Activated T-cell treated with anti-CD3 and anti-CD28 coated beads, Interleukin-2, amount 50 U/mL, for 4 hours (primary cell): ENCODE measurements around the gene ITGAX. TPM values are rescaled to one million over a fixed set of nuclear protein-coding genes. Genes with fewer than 3 reads are reported as not detected.

Experiments used
- ATAC-seq, 2 donors: fragments of 200-7000 bp; cut with Tn5 transposase; one replicate each; pipeline ENCODE4 v1.10.0; 2021
- DNase-seq: peaks from one replicate; pipeline ENCODE4 v3.0.0-alpha.2; 2020
- H3K27me3 Mint-ChIP-seq: one replicate; pipeline ENCODE4 v1.8.0; 2021; ENCODE audit warnings: low read depth, mixed read lengths
- H3K36me3 Mint-ChIP-seq: one replicate; pipeline ENCODE4 v1.8.0; 2022; ENCODE audit warnings: mixed read lengths; ENCODE audit not compliant: insufficient read depth
- H3K4me1 Mint-ChIP-seq: one replicate; pipeline ENCODE4 v1.8.0; 2021; ENCODE audit warnings: low read depth, mixed read lengths
- H3K4me3 Mint-ChIP-seq: one replicate; pipeline ENCODE4 v1.8.0; 2021; ENCODE audit warnings: mild to moderate bottlenecking, moderate library complexity, mixed read lengths
- H3K9me3 Mint-ChIP-seq: one replicate; pipeline ENCODE4 v1.8.0; 2021; ENCODE audit warnings: mixed read lengths
- total RNA-seq, 3 donors: library from RNA; stranded (reverse); gene quantifications; one replicate each; pipeline ENCODE4 v1.2.1, GENCODE V29; 2021

Gene ITGAX
- total RNA-seq, 3 donors from 2014 or later = 0.89 to 2.3 (median 2.2) TPM

DNA sequence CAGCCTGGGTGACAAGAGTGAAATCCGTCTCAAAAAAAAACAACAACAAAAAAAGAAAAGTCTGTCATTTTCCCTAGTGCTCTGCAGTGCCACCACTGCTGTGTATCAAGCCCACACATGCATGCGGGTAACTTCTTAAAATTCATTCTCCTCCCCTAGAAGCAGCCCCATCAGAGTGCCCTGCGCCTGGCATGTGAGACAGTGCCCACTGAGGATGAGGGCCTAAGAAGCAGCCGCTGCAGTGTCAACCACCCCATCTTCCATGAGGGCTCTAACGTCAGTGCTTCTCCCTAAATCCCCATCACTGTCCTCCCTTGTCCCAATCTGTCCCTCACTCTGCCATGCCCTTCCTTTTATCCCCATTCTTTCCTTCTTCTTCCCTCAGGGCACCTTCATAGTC lies 62.9 kb downstream of the ITGAX start:
- peaks cover 13% of the 10 kb centered on the region for H3K27me3 Mint-ChIP-seq
- H3K4me1 Mint-ChIP-seq = peaks cover 31% of the 10 kb centered on the region
- no peak overlapping the region for H3K4me3 Mint-ChIP-seq
- no peak for DNase-seq
- H3K36me3 Mint-ChIP-seq = no peaks in the 10 kb centered on the region
- no peak for ATAC-seq
- H3K9me3 Mint-ChIP-seq = no peaks in the 10 kb centered on the region

GRCh38 chr16:31420037-31420436 lies 65.1 kb downstream of the ITGAX start:
- Mint-ChIP-seq H3K9me3 (no peaks in the 10 kb centered on the region), H3K27me3 (peaks cover 20% of the 10 kb centered on the region), H3K4me3 (no peak overlapping the region), H3K36me3 (no peaks in the 10 kb centered on the region), H3K4me1 (peaks cover 30% of the 10 kb centered on the region)
- DNase-seq (no peak), ATAC-seq (no peak)

DNA sequence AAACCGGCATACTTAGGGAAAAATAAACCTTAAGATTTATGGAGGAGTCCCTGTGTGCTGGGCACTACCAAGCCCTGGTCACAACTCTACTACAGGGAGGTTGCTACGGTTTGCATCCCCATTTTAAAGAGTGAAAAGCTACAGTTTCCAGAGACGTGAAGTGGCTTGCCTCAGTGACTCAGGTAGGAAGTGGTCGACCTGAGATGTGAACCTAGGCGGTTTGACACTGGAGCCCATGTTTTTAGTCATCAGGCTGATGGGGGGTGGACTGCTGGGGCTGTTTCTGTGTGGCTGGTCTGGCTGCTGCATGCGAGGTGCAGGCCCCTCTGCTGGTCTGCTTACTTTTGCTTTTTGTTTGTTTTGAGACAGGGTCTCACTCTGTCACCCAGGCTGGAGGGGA lies 66.6 kb downstream of the ITGAX start:
- Mint-ChIP-seq H3K4me1 (peaks cover 23% of the 10 kb centered on the region), H3K27me3 (peaks cover 26% of the 10 kb centered on the region), H3K36me3 (no peaks in the 10 kb centered on the region), H3K9me3 (no peaks in the 10 kb centered on the region), H3K4me3 (no peak overlapping the region)
- DNase-seq = peak; percentile 13
- ATAC-seq = peak; percentile 97 to 99

GRCh38 chr16:31423241-31423640 lies 68.3 kb downstream of the ITGAX start:
- Mint-ChIP-seq H3K36me3 (no peaks in the 10 kb centered on the region), H3K9me3 (no peaks in the 10 kb centered on the region), H3K27me3 (peaks cover 17% of the 10 kb centered on the region), H3K4me3 (no peak overlapping the region), H3K4me1 (peaks cover 21% of the 10 kb centered on the region)
- DNase-seq = no peak
- ATAC-seq = no peak

DNA sequence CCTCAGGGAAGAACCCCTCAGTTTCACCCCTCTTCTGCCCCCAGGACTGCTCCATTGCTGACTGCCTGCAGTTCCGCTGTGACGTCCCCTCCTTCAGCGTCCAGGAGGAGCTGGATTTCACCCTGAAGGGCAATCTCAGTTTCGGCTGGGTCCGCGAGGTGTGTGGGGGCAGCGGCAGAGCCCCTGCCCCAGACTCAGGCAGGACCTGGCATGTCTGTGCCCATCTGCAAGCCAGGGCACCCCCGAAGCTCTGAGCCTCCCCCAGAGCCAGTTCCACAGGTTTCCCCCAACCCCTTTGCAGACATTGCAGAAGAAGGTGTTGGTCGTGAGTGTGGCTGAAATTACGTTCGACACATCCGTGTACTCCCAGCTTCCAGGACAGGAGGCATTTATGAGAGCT lies 68.8 kb downstream of the ITGAX start:
- peaks cover 21% of the 10 kb centered on the region for H3K4me1 Mint-ChIP-seq
- no peak for ATAC-seq
- no peaks in the 10 kb centered on the region for H3K9me3 Mint-ChIP-seq
- H3K4me3 Mint-ChIP-seq = no peak overlapping the region
- H3K27me3 Mint-ChIP-seq = peaks cover 14% of the 10 kb centered on the region
- H3K36me3 Mint-ChIP-seq = no peaks in the 10 kb centered on the region
- DNase-seq = no peak

DNA sequence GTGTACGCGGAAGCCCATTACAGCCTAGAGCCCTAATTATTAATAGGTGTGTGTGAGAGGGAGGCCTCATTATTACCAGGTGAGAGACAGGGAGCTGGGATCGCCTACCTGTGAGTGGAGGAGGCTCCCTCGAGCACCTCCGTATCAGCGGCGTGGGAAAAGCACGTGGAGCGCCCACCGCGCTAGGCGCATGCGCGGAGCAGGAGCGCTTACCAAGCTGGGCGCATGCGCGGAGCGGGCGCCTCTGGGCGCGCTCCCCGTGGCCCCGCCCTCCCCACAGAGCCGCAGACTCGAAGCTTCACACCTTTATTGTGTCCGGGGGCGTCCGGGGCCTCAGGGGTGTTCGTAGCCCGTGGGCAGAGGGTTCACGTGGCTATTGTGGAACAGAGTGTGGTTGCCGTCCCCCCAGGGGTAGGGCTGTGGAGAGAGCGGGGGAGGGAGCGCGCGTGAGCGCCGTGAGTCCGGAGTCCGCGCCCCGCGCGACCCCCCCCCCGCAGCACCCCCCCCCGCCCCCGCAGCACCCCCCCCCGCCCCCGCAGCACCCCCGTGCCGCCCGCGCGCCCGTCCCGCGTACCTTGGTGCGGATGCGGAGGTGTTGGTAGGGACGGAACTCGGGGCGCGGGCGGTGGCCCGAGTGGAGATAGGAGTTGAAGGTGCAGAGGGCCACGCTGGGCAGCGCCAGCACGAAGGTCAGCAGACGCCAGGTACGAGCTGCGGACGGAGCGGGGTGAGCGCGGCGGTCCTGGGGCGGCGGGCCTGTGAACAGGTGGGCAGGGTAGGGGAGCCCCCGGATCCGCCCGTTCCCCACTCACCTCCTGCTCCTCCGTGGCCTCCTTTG lies 72.7 kb downstream of the ITGAX start:
- no peaks in the 10 kb centered on the region for H3K9me3 Mint-ChIP-seq
- ATAC-seq = peak; percentile 58

DNA sequence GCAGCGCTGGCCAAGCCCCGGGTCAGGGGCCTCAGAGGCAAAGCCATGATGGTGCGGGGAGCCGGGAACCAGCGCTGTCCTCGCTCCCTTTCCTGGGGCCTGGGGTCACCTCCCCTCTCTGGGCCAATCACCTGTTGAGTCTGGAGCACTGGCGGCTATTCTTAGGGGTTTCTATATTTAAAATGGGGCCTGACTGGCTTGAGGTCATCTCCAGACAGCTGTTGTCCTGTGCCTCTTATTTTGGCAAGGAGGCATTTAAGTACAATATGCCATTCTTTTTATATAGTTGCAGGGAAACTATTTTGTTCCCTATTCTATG lies 73.3 kb downstream of the ITGAX start, which contains the start of gene COX6A2:
Gene COX6A2, minus strand, starts transcription at position 82 of the 319 bp plus-strand sequence. Its CDS starts 35 bp downstream, at position 47.
- no peak within 1 kb of the TSS for H3K4me3 Mint-ChIP-seq
- peaks cover 14% of the 10 kb centered on the region for H3K27me3 Mint-ChIP-seq
- peaks cover 5% of the 10 kb centered on the region for H3K4me1 Mint-ChIP-seq
- DNase-seq = no peak
- ATAC-seq = no peak
- H3K9me3 Mint-ChIP-seq = no peaks in the 10 kb centered on the region
- no peaks in the 10 kb centered on the region for H3K36me3 Mint-ChIP-seq

More for the DNA sequence above, 72.7 kb downstream of the ITGAX start:
- peaks cover 14% of the 10 kb centered on the region for H3K27me3 Mint-ChIP-seq
- DNase-seq = peak; percentile 73
- H3K4me1 Mint-ChIP-seq = peaks cover 8% of the 10 kb centered on the region
- H3K4me3 Mint-ChIP-seq = no peak overlapping the region
- no peaks in the 10 kb centered on the region for H3K36me3 Mint-ChIP-seq

GRCh38 chr16:31428638-31429247 lies 73.8 kb downstream of the ITGAX start:
- Mint-ChIP-seq H3K9me3 (no peaks in the 10 kb centered on the region), H3K27me3 (peaks cover 12% of the 10 kb centered on the region), H3K4me3 (no peak overlapping the region), H3K36me3 (no peaks in the 10 kb centered on the region), H3K4me1 (peaks cover under 1% of the 10 kb centered on the region)
- ATAC-seq (no peak), DNase-seq (no peak)

GRCh38 chr16:31429314-31429713 lies 74.3 kb downstream of the ITGAX start:
- ATAC-seq (no peak), DNase-seq (no peak)
- Mint-ChIP-seq H3K9me3 (no peaks in the 10 kb centered on the region), H3K4me3 (no peak overlapping the region), H3K4me1 (no peaks in the 10 kb centered on the region), H3K27me3 (peaks cover 12% of the 10 kb centered on the region), H3K36me3 (no peaks in the 10 kb centered on the region)

GRCh38 chr16:31429796-31430195 lies 74.8 kb downstream of the ITGAX start:
- Mint-ChIP-seq H3K36me3 (no peaks in the 10 kb centered on the region), H3K4me3 (no peak overlapping the region), H3K4me1 (no peaks in the 10 kb centered on the region), H3K27me3 (peaks cover 9% of the 10 kb centered on the region), H3K9me3 (no peaks in the 10 kb centered on the region)
- ATAC-seq (no peak), DNase-seq (no peak)

DNA sequence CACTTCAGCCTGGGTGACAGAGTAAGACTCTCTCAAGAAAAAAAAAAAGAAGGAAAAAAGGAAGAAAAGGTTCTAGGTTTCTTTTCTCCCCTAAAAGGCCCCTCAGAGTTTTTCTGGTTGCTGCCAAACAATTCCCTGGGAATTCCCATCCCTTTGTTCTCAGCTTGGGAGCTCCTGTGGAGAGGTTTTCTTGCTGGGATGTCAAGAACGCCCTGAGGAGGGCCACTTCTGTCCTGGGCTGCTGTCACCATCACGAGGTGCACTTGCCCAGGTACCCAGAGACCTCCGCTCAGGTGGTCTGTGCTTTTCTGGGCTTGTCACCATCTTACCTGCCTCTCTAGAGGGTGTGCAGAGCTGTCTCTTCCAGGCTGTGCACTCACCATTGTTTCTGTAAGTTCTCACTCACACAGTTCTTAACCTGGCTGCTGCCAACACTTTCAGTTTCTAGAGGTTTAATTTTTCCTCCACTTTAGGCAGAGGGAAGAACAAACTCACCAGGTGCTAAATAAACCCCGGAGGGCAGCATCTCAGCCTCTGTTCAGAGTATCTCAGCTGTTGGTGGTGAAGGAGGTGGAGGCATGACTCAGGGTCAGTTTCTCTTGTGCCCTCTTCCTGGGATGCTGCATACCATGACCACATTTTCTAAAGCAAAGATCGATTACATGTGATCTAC lies 75.5 kb downstream of the ITGAX start:
- H3K9me3 Mint-ChIP-seq = no peaks in the 10 kb centered on the region
- no peaks in the 10 kb centered on the region for H3K4me1 Mint-ChIP-seq
- peak in 1 of 2 donors; percentile 41 for ATAC-seq
- peaks cover 7% of the 10 kb centered on the region for H3K27me3 Mint-ChIP-seq
- no peak overlapping the region for H3K4me3 Mint-ChIP-seq
- no peak for DNase-seq
- H3K36me3 Mint-ChIP-seq = no peaks in the 10 kb centered on the region

Other genes with a start within 250 kb of the ITGAX start
- 10 to 100 TPM; 41.9 to 46.5 (median 43.2) TPM for gene BCKDK, start 246.8 kb upstream of the ITGAX start, total RNA-seq
- 10 to 100 TPM; 59.8 to 63.9 (median 61.9) TPM for gene KAT8, start 237.5 kb upstream of the ITGAX start, total RNA-seq
- under 1 TPM; 0.11 to 0.58 (median 0.38) TPM for gene PRSS8, start 219.4 kb upstream of the ITGAX start, total RNA-seq
- under 1 TPM in 2 of 3 donors, not detected in 1; 0.40 to 0.78 TPM for gene PRSS36, start 205.1 kb upstream of the ITGAX start, total RNA-seq
- 100 to 1,000 TPM; 783 to 850 (median 809) TPM for gene FUS, start 175.0 kb upstream of the ITGAX start, total RNA-seq
- 1 to 10 TPM; 1.3 to 2.7 (median 2.5) TPM for gene PYCARD, start 152.4 kb upstream of the ITGAX start, total RNA-seq
- not detected for gene TRIM72, start 141.1 kb upstream of the ITGAX start, total RNA-seq
- not detected for gene PYDC1, start 138.0 kb upstream of the ITGAX start, total RNA-seq
- gene ITGAM, start 95.2 kb upstream of the ITGAX start, total RNA-seq = 1 to 10 TPM in 1 of 3 donors, under 1 TPM in 2; 0.90 to 1.8 (median 0.99) TPM
- gene ITGAD, start 38.2 kb downstream of the ITGAX start, total RNA-seq = under 1 TPM in 1 of 3 donors, not detected in 2; 0.16 TPM
- gene COX6A2, start 73.2 kb downstream of the ITGAX start, total RNA-seq = not detected
- under 1 TPM in 2 of 3 donors, not detected in 1; 0.16 to 0.27 TPM for gene ZNF843, start 87.6 kb downstream of the ITGAX start, total RNA-seq
- 10 to 100 TPM; 18.4 to 18.9 (median 18.7) TPM for gene ARMC5, start 104.3 kb downstream of the ITGAX start, total RNA-seq
- gene TGFB1I1, start 117.0 kb downstream of the ITGAX start, total RNA-seq = under 1 TPM in 2 of 3 donors, not detected in 1; 0.30 to 0.34 TPM
- gene SLC5A2, start 127.9 kb downstream of the ITGAX start, total RNA-seq = not detected
- gene RUSF1, start 153.2 kb downstream of the ITGAX start, total RNA-seq = 10 to 100 TPM; 43.9 to 49.1 (median 45.9) TPM
- gene AHSP, start 172.7 kb downstream of the ITGAX start, total RNA-seq = not detected